SH-SY5Y (cell line): Measurements from ENCODE around the gene GHRL.

Source experiments
- GATA2 ChIP-seq: IDR thresholded peaks from 2 replicates; pipeline ENCODE4 v1.6.1; 2011; ENCODE audit warnings: mild to moderate bottlenecking, low read depth, low read length
- GATA3 ChIP-seq: IDR thresholded peaks from 2 replicates; pipeline ENCODE4 v1.6.1; 2011; ENCODE audit warnings: low read depth, mild to moderate bottlenecking, low read length, moderate library complexity

GHRL gene

GRCh38 chr3:10333349-10333650, 40.6 kb upstream of the GHRL start:
- no peak for TF ChIP-seq GATA2
- TF ChIP-seq GATA3: no peak

GRCh38 chr3:10332481-10333348, 40.0 kb upstream of the GHRL start:
- TF ChIP-seq GATA3 (no peak), GATA2 (no peak)

- no peak for TF ChIP-seq GATA3
- no peak for TF ChIP-seq GATA2
Observed at GRCh38 chr3:10331320-10331719, 38.6 kb upstream of the GHRL start.

- no peak for TF ChIP-seq GATA3
- TF ChIP-seq GATA2: no peak
Observed at GRCh38 chr3:10330319-10330718, 37.6 kb upstream of the GHRL start.

GRCh38 chr3:10329495-10330015, 36.8 kb upstream of the GHRL start:
- no peak for TF ChIP-seq GATA2
- TF ChIP-seq GATA3: no peak

GRCh38 chr3:10328460-10329071, 35.8 kb upstream of the GHRL start:
- no peak for TF ChIP-seq GATA2
- no peak for TF ChIP-seq GATA3

GRCh38 chr3:10327592-10327991, 34.8 kb upstream of the GHRL start:
- no peak for TF ChIP-seq GATA3
- no peak for TF ChIP-seq GATA2

GRCh38 chr3:10322352-10322710, 29.6 kb upstream of the GHRL start:
- no peak for TF ChIP-seq GATA3
- TF ChIP-seq GATA2: no peak

GRCh38 chr3:10321630-10322351, 29.0 kb upstream of the GHRL start:
- no peak for TF ChIP-seq GATA3
- TF ChIP-seq GATA2: no peak

GRCh38 chr3:10320320-10320677, 27.6 kb upstream of the GHRL start:
- TF ChIP-seq GATA2: no peak
- no peak for TF ChIP-seq GATA3

GRCh38 chr3:10319804-10320203, 27.1 kb upstream of the GHRL start:
- TF ChIP-seq GATA2: no peak
- TF ChIP-seq GATA3: no peak

GRCh38 chr3:10319251-10319650, 26.5 kb upstream of the GHRL start:
- TF ChIP-seq GATA2: no peak
- no peak for TF ChIP-seq GATA3

GRCh38 chr3:10317961-10318350, 25.2 kb upstream of the GHRL start:
- no peak for TF ChIP-seq GATA3
- TF ChIP-seq GATA2: no peak

- TF ChIP-seq GATA2 (no peak), GATA3 (no peak)
Observed at GRCh38 chr3:10317311-10317960, 24.7 kb upstream of the GHRL start.

GRCh38 chr3:10315771-10316344, 23.1 kb upstream of the GHRL start:
- TF ChIP-seq GATA2: no peak
- no peak for TF ChIP-seq GATA3
